NCI-H2196 treated with DMSO at 0.1 percent for 48 hours (cell line): ENCODE data around the gene SLC2A8.

ENCODE experiments used
- DNase-seq: peaks from one replicate; lab custom pipeline; 2025; ENCODE audit not compliant: unreplicated experiment; lab: John Stamatoyannopoulos, UW

The SLC2A8 gene

GRCh38 chr9:127380479-127380878 is 16.5 kb upstream of the SLC2A8 start:
- no peak for DNase-seq

- no peak for DNase-seq
Observed at GRCh38 chr9:127382541-127382940, 14.4 kb upstream of the SLC2A8 start.

- no peak for DNase-seq
Observed at GRCh38 chr9:127384016-127384730, 12.8 kb upstream of the SLC2A8 start.

- DNase-seq, result no peak
Observed at GRCh38 chr9:127384901-127385300, 12.1 kb upstream of the SLC2A8 start.

GRCh38 chr9:127386249-127386648 is 10.7 kb upstream of the SLC2A8 start:
- no peak for DNase-seq

- DNase-seq, result no peak
Observed at GRCh38 chr9:127386981-127387380, 10.0 kb upstream of the SLC2A8 start.

GRCh38 chr9:127388037-127388855 is 8.7 kb upstream of the SLC2A8 start:
- DNase-seq, result no peak

- no peak for DNase-seq
Observed at GRCh38 chr9:127388856-127389238, 8.1 kb upstream of the SLC2A8 start.

GRCh38 chr9:127389381-127390247 is 7.4 kb upstream of the SLC2A8 start:
- no peak for DNase-seq

GRCh38 chr9:127390248-127390545 is 6.8 kb upstream of the SLC2A8 start:
- no peak for DNase-seq

GRCh38 chr9:127390563-127390962 is 6.4 kb upstream of the SLC2A8 start:
- DNase-seq, result no peak

- DNase-seq, result no peak
Observed at GRCh38 chr9:127392166-127392565, 4.8 kb upstream of the SLC2A8 start.

GRCh38 chr9:127392976-127393375 is 4.0 kb upstream of the SLC2A8 start:
- no peak for DNase-seq

GRCh38 chr9:127393645-127394044 is 3.3 kb upstream of the SLC2A8 start:
- DNase-seq, result no peak

- DNase-seq, result no peak
Observed at GRCh38 chr9:127395497-127396252, 1.3 kb upstream of the SLC2A8 start.

- DNase-seq, result no peak
Observed at GRCh38 chr9:127396253-127396807, 639 bp upstream of the SLC2A8 start.

GRCh38 chr9:127397646-127398274 is 791 bp downstream of the SLC2A8 start:
- no peak for DNase-seq

GRCh38 chr9:127398275-127398647 is 1.3 kb downstream of the SLC2A8 start:
- no peak for DNase-seq

GRCh38 chr9:127398715-127399400 is 1.9 kb downstream of the SLC2A8 start:
- DNase-seq, result no peak
